ENCODE results near the gene ADAM11. TPM values are rescaled to one million over a fixed set of nuclear protein-coding genes. Genes with fewer than 3 reads are reported as not detected.
A peak's percentile ranks its signal among the peaks of the same experiment; 100 is the strongest.

ADAM11 gene
- total and polyA plus RNA-seq, 5 donors from 2014 or later = 0.15 to 0.35 (median 0.24) TPM; not detected in 2

DNA sequence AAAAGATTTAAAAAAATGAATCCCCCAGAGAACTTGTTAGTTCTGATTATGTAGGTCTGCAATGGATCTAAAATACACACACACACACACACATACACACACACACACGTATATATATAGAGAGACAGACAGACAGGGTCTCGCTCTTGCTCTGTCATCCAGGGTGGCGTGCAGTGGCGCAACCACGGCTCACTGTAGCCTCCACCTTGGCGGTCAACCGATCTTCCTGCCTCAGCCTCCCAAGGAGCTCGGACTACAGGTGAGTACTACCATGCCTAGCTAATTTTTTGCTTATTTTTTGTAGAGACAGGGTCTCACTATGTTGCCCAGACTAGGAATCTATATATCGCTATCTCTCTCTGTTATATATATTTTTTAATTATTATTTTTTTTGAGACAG lies 37.9 kb downstream of the ADAM11 start:
- Mint-ChIP-seq H3K4me3 (no peak overlapping the region), H3K36me3 (no peaks in the 10 kb centered on the region), H3K4me1 (no peaks in the 10 kb centered on the region), H3K27me3 (peaks cover 20% of the 10 kb centered on the region), H3K9me3 (no peaks in the 10 kb centered on the region), H3K27ac (no peak overlapping the region)
- Histone ChIP-seq H3K9me3 (ENCODE audit: control insufficient read depth in 2 of 2, low read length in 2 of 2) (no peaks in the 10 kb centered on the region), H3K27ac (ENCODE audit: insufficient read depth, low read length, poor library complexity, severe bottlenecking) (no peak overlapping the region), H3K4me1 (ENCODE audit: control insufficient read depth, insufficient read depth, low read length, poor library complexity, severe bottlenecking) (no peaks in the 10 kb centered on the region), H3K36me3 (ENCODE audit: control insufficient read depth, insufficient read depth, low read length) (no peaks in the 10 kb centered on the region), H3K4me3 (ENCODE audit: low read depth, low read length) (no peak overlapping the region), H3K27me3 (ENCODE audit: control insufficient read depth, insufficient read depth, low read length) (no peaks in the 10 kb centered on the region)
- DNase-seq = no peak
- no peak for ATAC-seq (ENCODE audit: low read depth in 2 of 2)

DNA sequence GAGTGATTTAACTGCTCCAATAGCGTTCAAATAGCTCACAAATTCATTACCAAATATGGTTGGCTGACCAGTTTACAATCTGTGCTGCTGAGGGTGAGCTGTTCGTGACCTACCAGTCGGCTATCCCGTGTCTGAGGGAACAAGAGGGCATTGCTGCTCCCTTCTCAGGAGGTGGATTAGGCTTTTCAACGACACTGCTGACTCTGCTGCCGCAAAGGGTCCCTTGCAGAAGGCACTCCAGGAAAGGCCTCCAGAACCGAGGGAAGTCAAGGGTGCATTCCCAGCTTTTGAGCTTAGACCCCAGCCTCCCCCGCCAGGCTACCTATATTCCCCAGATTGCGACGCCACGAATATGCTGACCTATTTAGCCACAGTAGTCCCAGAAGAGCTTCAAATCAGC lies 39.0 kb downstream of the ADAM11 start:
- Histone ChIP-seq H3K36me3 (ENCODE audit: control insufficient read depth, insufficient read depth, low read length) (no peaks in the 10 kb centered on the region), H3K27ac (ENCODE audit: insufficient read depth, low read length, poor library complexity, severe bottlenecking) (no peak overlapping the region), H3K4me3 (ENCODE audit: low read depth, low read length) (no peak overlapping the region), H3K9me3 (ENCODE audit: control insufficient read depth in 2 of 2, low read length in 2 of 2) (no peaks in the 10 kb centered on the region), H3K4me1 (ENCODE audit: control insufficient read depth, insufficient read depth, low read length, poor library complexity, severe bottlenecking) (no peaks in the 10 kb centered on the region), H3K27me3 (ENCODE audit: control insufficient read depth, insufficient read depth, low read length) (peaks cover 3% of the 10 kb centered on the region)
- Mint-ChIP-seq H3K4me1 (no peaks in the 10 kb centered on the region), H3K9me3 (no peaks in the 10 kb centered on the region), H3K27me3 (peaks cover 20% of the 10 kb centered on the region), H3K4me3 (no peak overlapping the region), H3K36me3 (no peaks in the 10 kb centered on the region), H3K27ac (no peak overlapping the region)
- ATAC-seq (ENCODE audit: low read depth in 2 of 2) (no peak), DNase-seq (no peak)

DNA sequence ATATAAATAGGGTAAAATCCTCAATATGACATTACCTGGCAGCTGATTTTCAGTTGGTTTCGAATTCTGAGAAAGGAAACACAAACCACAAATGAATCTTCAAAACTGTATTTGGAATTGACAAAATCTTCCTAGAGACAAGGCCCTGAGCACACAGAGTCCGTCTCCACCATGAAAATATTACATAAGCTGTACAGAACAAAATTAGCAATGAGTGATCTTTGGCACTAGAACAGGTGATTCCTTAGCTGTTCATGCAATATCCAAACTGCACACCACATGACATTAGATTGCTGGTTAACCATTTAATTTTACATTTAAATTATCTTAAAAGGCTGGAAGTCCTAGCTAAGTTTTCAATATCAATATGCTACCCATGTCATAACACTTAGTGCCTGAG lies 39.6 kb downstream of the ADAM11 start:
- no peaks in the 10 kb centered on the region for H3K36me3 ChIP-seq (ENCODE audit: control insufficient read depth, insufficient read depth, low read length)
- H3K4me3 Mint-ChIP-seq = no peak overlapping the region
- peaks cover 3% of the 10 kb centered on the region for H3K27me3 ChIP-seq (ENCODE audit: control insufficient read depth, insufficient read depth, low read length)
- no peaks in the 10 kb centered on the region for H3K9me3 ChIP-seq (ENCODE audit: control insufficient read depth in 2 of 2, low read length in 2 of 2)
- H3K27ac ChIP-seq (ENCODE audit: insufficient read depth, low read length, poor library complexity, severe bottlenecking) = no peak overlapping the region
- no peaks in the 10 kb centered on the region for H3K36me3 Mint-ChIP-seq
- no peaks in the 10 kb centered on the region for H3K9me3 Mint-ChIP-seq
- no peak overlapping the region for H3K4me3 ChIP-seq (ENCODE audit: low read depth, low read length)
- H3K4me1 Mint-ChIP-seq = no peaks in the 10 kb centered on the region
- ATAC-seq (ENCODE audit: low read depth in 2 of 2) = no peak
- no peaks in the 10 kb centered on the region for H3K4me1 ChIP-seq (ENCODE audit: control insufficient read depth, insufficient read depth, low read length, poor library complexity, severe bottlenecking)
- no peak for DNase-seq
- H3K27ac Mint-ChIP-seq = no peak overlapping the region
- peaks cover 20% of the 10 kb centered on the region for H3K27me3 Mint-ChIP-seq

GRCh38 chr17:44801880-44802279 lies 43.1 kb downstream of the ADAM11 start:
- Histone ChIP-seq H3K4me1 (ENCODE audit: control insufficient read depth, insufficient read depth, low read length, poor library complexity, severe bottlenecking) (no peaks in the 10 kb centered on the region), H3K4me3 (ENCODE audit: low read depth, low read length) (no peak overlapping the region), H3K27me3 (ENCODE audit: control insufficient read depth, insufficient read depth, low read length) (peaks cover 3% of the 10 kb centered on the region), H3K27ac (ENCODE audit: insufficient read depth, low read length, poor library complexity, severe bottlenecking) (no peak overlapping the region), H3K9me3 (ENCODE audit: control insufficient read depth in 2 of 2, low read length in 2 of 2) (no peaks in the 10 kb centered on the region), H3K36me3 (ENCODE audit: control insufficient read depth, insufficient read depth, low read length) (no peaks in the 10 kb centered on the region)
- Mint-ChIP-seq H3K9me3 (no peaks in the 10 kb centered on the region), H3K4me3 (peak overlapping the region in 1 of 4 donors; percentile 66), H3K36me3 (no peaks in the 10 kb centered on the region), H3K4me1 (no peaks in the 10 kb centered on the region), H3K27ac (no peak overlapping the region), H3K27me3 (peaks cover 25% of the 10 kb centered on the region)
- no peak for DNase-seq
- no peak for ATAC-seq (ENCODE audit: low read depth in 2 of 2)

- Histone ChIP-seq H3K27me3 (ENCODE audit: control insufficient read depth, insufficient read depth, low read length) (peaks cover 5% of the 10 kb centered on the region), H3K36me3 (ENCODE audit: control insufficient read depth, insufficient read depth, low read length) (no peaks in the 10 kb centered on the region), H3K4me1 (ENCODE audit: control insufficient read depth, insufficient read depth, low read length, poor library complexity, severe bottlenecking) (no peaks in the 10 kb centered on the region), H3K4me3 (ENCODE audit: low read depth, low read length) (no peak overlapping the region), H3K27ac (ENCODE audit: insufficient read depth, low read length, poor library complexity, severe bottlenecking) (no peak overlapping the region), H3K9me3 (ENCODE audit: control insufficient read depth in 2 of 2, low read length in 2 of 2) (no peaks in the 10 kb centered on the region)
- no peaks in the 10 kb centered on the region for H3K9me3 Mint-ChIP-seq
- DNase-seq (no peak), ATAC-seq (ENCODE audit: low read depth in 2 of 2) (no peak)
- H3K27ac Mint-ChIP-seq = no peak overlapping the region
- H3K36me3 Mint-ChIP-seq = no peaks in the 10 kb centered on the region
- peaks cover 24% of the 10 kb centered on the region for H3K27me3 Mint-ChIP-seq
- H3K4me3 Mint-ChIP-seq = no peak overlapping the region
- H3K4me1 Mint-ChIP-seq = no peaks in the 10 kb centered on the region
Measured at GRCh38 chr17:44804302-44805089, 45.7 kb downstream of the ADAM11 start.

DNA sequence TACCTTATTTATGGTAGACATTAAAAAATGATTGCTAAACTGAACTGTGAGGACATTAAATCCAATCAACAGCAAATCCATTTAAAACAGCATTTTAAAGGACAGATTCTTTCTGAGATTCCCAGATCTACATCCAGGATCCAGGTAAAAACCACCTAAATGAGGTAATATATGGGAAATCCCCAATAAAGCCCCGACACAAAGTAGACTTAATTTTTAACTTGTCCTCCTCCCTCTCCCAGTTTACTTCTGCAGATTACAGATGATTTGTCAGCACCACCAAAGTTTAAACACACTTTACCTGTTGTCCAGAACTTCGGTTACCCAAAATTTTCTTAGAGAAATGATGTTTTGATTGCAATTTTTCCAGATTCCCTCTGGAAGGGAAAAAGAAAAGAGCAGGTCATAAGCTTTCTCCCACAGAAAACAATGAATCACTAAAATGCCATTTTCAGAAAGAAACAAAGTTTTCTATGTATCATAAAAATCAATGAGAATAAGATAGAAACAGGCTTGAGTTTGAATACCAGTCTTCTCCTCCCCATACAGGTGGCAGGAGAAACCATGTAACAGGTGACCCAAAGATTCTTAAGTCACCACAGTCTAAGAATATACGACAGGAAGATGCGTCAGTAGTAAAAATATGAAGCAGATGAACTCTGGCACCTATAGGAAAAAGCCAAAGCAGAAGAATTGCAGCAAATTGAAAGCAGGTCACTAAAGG lies 48.5 kb downstream of the ADAM11 start:
- Histone ChIP-seq H3K4me1 (ENCODE audit: control insufficient read depth, insufficient read depth, low read length, poor library complexity, severe bottlenecking) (no peaks in the 10 kb centered on the region), H3K36me3 (ENCODE audit: control insufficient read depth, insufficient read depth, low read length) (no peaks in the 10 kb centered on the region), H3K4me3 (ENCODE audit: low read depth, low read length) (no peak overlapping the region), H3K27ac (ENCODE audit: insufficient read depth, low read length, poor library complexity, severe bottlenecking) (no peak overlapping the region), H3K27me3 (ENCODE audit: control insufficient read depth, insufficient read depth, low read length) (peaks cover 3% of the 10 kb centered on the region), H3K9me3 (ENCODE audit: control insufficient read depth in 2 of 2, low read length in 2 of 2) (no peaks in the 10 kb centered on the region)
- Mint-ChIP-seq H3K27ac (no peak overlapping the region), H3K27me3 (peaks cover 33% of the 10 kb centered on the region), H3K36me3 (no peaks in the 10 kb centered on the region), H3K4me1 (no peaks in the 10 kb centered on the region), H3K4me3 (no peak overlapping the region), H3K9me3 (no peaks in the 10 kb centered on the region)
- no peak for ATAC-seq (ENCODE audit: low read depth in 2 of 2)
- DNase-seq = no peak

- Histone ChIP-seq H3K4me3 (ENCODE audit: low read depth, low read length) (no peak overlapping the region), H3K9me3 (ENCODE audit: control insufficient read depth in 2 of 2, low read length in 2 of 2) (no peaks in the 10 kb centered on the region), H3K27me3 (ENCODE audit: control insufficient read depth, insufficient read depth, low read length) (peaks cover 3% of the 10 kb centered on the region), H3K4me1 (ENCODE audit: control insufficient read depth, insufficient read depth, low read length, poor library complexity, severe bottlenecking) (no peaks in the 10 kb centered on the region), H3K36me3 (ENCODE audit: control insufficient read depth, insufficient read depth, low read length) (no peaks in the 10 kb centered on the region), H3K27ac (ENCODE audit: insufficient read depth, low read length, poor library complexity, severe bottlenecking) (no peak overlapping the region)
- ATAC-seq (ENCODE audit: low read depth in 2 of 2) = no peak
- Mint-ChIP-seq H3K27ac (no peak overlapping the region), H3K36me3 (no peaks in the 10 kb centered on the region), H3K4me1 (no peaks in the 10 kb centered on the region), H3K27me3 (peaks cover 36% of the 10 kb centered on the region), H3K4me3 (no peak overlapping the region), H3K9me3 (peaks cover 0 to under 1% (median 0%) of the 10 kb centered on the region in 7 donors)
- DNase-seq = no peak
Measured at GRCh38 chr17:44807817-44808155, 49.0 kb downstream of the ADAM11 start.

GRCh38 chr17:44808156-44808555 lies 49.4 kb downstream of the ADAM11 start:
- no peaks in the 10 kb centered on the region for H3K36me3 Mint-ChIP-seq
- no peaks in the 10 kb centered on the region for H3K4me1 ChIP-seq (ENCODE audit: control insufficient read depth, insufficient read depth, low read length, poor library complexity, severe bottlenecking)
- H3K27me3 ChIP-seq (ENCODE audit: control insufficient read depth, insufficient read depth, low read length) = peaks cover 3% of the 10 kb centered on the region
- ATAC-seq (ENCODE audit: low read depth in 2 of 2) (no peak), DNase-seq (no peak)
- H3K9me3 ChIP-seq (ENCODE audit: control insufficient read depth in 2 of 2, low read length in 2 of 2) = no peaks in the 10 kb centered on the region
- no peak overlapping the region for H3K4me3 Mint-ChIP-seq
- no peaks in the 10 kb centered on the region for H3K4me1 Mint-ChIP-seq
- peaks cover 0 to 1% (median 0%) of the 10 kb centered on the region in 7 donors for H3K9me3 Mint-ChIP-seq
- H3K27ac Mint-ChIP-seq = no peak overlapping the region
- peaks cover 39% of the 10 kb centered on the region for H3K27me3 Mint-ChIP-seq
- no peak overlapping the region for H3K4me3 ChIP-seq (ENCODE audit: low read depth, low read length)
- H3K36me3 ChIP-seq (ENCODE audit: control insufficient read depth, insufficient read depth, low read length) = no peaks in the 10 kb centered on the region
- H3K27ac ChIP-seq (ENCODE audit: insufficient read depth, low read length, poor library complexity, severe bottlenecking) = no peak overlapping the region
